NAMALWA (cell line): ENCODE measurements around the gene MALT1.
"Not testable (repeated sequence)": the region's sequence is repeated elsewhere in the genome, so short reads cannot be mapped to it uniquely, and the experiment has no call there.

Experiments
- DNase-seq: peaks from one replicate; pipeline ENCODE4 v3.0.0-alpha.2; 2015; ENCODE audit warnings: low spot score

The MALT1 gene

DNA sequence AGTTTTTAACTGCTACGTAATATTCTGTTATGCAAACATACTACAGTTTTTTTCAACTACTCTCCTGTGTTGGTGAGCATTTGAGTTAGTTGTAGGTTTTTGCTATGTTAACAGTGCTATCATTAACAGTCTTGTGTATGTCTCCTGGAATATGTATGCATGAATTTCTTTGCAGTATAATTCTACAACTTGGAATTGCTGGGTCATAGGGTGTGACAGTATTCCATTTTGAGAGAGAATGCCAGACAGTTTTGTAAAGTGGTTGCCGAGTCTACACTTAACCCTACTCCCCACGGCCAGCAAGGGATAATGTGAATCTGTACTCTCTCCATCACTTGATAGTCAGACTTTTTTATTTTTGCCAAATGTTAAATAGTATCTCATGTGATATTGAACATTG lies 67.1 kb downstream of the MALT1 start:
- DNase-seq, result no peak

DNA sequence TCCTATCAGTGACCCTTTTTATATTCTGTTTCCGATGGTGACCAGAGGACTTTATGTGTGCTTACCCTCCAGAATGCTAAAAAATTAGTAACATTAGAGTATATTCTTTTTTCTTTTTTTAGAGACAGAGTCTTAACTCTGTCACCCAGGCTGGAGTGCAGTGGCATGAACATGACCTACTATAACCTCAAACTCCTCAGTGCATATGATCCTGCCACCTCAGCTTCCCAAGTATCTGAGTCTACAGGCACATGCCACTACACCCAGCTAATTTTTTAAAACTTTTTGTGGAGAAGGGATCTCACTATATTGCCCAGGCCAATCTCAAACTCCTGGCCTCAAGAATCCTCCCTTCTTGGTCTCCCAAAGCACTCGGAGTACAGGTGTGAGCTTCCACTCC lies 74.6 kb downstream of the MALT1 start:
- no peak for DNase-seq

DNA sequence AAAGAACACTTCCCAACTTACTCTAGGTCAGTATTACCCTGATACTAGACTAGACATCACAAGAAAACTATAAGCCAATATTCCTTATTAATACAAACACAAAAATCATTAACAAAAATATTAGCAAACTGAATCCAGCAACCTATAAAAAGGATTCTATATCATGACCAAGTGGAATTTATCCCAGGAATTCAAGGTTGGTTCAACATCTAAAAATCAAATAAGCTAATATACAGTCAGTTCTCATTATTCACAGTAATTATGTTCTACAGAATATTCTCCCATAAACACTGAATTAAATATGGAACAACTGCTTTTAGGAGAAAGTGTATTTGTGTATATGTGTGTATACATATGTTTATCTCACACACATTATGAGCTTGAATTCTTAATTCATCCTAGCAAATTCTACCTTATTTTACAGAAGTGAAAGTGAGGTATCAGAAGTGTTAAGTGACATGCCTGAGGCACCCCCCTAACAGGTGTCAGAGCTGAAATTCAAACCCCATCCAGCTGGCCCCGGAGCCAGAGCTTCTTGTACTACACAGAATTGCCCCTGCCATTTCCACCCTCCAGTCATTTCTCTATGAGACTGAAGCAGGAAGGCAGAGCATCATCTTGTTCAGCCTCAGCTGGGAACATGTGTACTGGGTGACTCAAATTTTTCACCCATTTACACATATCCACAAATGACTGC lies 77.8 kb downstream of the MALT1 start:
- DNase-seq, result peak; percentile 57

DNA sequence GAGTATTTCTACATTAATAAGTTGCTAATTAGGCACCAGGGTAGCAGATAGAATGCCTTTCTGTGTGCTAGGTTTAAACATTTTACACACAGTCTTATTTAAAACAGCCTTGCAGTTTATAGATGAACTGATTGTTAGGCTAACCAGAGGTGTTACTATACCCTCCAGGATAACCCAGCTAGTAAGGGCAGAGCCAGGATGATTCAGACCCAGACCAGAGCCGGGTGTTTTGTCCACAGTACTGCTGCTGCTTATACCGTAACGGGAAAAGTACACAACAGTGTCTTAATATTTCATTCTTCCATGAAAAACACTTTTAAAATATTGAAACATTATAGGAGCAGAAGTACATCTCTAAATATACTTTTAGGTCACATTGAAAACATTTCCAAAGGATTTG lies 82.7 kb downstream of the MALT1 start:
- DNase-seq, result no peak

DNA sequence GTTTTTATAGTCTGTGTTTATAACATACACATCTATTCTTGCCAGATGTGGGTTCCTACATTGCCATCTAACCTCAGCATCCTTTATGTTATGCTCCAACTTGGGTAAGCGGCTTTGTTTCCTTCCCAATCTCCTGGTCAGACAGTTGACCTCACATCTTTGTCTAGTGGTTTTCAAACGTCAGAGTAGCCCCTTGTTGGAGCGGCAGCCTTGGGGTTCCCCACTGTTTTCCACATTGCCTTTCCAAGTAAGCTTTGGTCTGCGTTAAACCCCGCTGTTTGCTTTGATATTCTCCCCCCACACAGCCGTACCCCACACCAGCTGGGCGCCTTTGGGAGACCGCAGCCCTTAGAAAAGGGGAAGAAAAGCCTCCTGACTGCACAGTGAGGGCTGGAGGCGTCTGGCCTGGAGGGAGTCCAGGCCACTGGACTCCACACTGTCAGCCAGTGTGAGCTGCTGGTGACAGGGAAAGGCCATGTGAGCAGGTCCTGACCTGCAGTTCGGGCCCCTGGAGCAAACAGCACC lies 83.3 kb downstream of the MALT1 start:
- DNase-seq, result no peak

DNA sequence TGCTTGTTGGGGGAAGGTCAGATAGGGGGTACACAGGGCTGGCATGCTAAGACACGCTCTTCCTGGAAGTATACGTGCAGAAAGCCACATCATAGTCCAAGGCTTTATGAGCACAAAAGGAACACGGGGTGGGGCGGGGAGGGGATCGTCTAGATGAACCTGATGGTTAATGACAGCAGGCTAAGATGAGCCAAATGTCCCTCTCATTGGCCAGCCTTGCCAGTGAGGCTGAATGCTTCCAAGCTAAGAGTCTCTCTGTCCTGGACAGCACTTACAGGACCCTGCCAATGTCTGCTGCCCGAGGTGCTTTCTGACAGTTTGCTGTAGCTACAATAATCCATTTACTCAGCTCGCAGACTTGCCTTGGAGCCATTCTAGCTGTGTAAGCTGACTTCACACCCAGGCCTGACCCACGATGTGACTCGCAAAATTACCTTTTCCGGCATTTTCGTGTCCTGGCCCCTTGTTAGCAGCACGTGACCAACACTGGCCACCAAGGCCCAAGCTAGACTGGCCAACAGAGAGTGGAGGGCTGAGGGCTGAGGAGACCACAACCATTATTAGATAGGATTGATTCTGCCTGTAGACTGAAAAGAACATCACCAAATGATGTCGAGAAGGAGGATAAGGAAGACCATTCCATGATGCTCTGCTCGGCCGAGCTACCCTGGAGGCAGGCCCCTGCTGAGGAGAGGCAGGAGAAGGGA lies 84.2 kb downstream of the MALT1 start:
- DNase-seq, result no peak

DNA sequence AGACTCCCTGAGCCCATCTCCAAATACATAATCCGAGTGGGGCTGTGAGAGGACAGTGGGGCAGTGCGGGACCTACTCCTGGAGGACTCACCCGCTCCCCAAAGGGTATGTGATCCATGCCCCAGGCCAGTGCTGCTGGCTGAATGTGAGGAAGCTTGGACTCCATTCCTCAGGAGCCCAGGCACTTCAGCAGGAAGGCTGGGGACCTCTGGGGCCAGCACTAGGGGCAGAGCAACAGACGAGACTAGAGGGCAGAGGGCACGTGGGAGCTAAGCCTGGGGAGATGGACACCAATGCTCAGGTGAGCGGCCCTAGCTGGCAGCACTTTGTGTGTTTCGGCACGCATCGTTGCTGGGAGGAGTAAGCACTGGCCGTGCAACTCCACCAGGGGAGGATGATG lies 84.9 kb downstream of the MALT1 start:
- DNase-seq, result no peak

DNA sequence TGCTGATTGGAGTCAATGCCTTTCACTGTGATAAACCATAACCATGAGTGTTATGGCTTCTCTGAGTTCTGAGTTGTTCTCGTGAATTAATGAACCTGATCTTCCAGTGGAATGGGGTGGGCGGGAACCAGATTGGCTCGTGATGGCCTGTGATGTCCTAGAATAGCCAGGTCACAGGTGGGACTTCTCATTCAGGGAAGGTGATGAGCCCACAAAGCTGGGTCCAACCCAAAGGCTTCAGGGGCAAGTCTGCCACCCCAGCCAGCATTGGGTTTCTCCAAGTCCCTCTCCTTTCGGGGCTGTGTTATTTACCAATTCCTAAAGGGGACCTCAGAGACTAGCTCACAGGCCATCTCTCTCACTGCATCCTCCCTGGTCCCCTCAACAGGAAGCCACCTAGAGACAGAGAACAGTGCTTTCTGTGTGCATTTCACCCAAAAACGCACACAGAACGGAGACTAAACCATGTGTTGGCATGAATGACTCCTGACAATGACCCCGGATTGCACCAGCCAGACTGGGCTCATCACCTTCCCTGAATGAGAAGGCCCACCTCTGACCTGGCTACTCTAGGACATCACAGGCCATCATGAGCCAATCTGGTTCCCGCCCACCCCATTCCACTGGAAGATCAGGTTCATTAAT lies 85.5 kb downstream of the MALT1 start:
- no peak for DNase-seq

DNA sequence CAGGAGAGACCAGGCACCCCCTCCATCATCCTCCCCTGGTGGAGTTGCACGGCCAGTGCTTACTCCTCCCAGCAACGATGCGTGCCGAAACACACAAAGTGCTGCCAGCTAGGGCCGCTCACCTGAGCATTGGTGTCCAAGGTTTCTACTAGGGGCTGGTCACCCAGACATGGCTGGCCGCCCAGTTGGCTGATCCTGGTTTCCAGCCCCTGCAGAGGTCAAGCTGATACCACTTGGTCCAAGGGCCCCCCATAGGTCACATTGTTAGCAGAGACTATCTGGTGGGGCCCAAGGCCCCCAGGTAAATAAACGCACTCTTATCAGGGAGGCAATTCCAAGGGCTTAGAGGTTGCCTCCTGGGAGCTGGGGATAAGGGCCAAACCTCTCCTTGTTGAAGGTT lies 86.1 kb downstream of the MALT1 start:
- not testable (repeated sequence) for DNase-seq

DNA sequence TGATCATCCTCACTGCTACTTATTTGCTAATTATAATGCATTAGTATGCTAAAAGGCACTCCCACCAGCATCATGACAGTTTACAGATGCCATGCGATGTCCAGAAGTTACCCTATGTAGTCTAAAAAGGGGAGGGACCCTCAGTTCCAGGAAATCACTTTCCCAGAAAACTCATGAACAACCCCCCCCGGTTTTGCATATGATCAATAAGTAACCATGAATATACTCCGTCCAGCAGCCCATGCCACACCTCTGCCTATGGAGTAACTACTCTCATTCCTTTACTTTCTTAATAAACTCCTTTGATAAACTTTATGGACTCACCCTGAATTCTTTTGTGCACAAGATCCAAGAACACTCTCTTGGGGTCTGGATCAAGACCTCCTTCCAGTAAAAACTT lies 86.8 kb downstream of the MALT1 start:
- DNase-seq, result no peak

DNA sequence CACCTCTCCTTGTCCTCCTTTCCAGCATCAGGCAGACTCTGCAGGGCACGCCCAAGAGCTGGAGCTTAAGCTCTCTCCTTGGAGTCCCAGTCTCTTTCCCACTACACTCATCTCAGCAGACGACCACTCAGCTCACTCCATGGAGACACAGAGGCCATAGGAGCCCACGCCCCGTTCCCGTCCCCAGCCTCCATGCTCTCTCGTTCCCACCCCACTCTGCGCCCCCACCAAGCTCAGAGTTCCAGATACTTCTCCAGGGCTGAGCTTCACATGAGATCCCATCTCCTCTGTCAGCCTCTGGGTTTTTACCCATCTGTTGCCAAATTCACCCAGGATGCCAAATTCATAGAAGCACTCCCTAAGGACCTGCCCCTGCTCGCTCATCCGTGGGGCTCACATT lies 87.3 kb downstream of the MALT1 start:
- DNase-seq, result no peak

DNA sequence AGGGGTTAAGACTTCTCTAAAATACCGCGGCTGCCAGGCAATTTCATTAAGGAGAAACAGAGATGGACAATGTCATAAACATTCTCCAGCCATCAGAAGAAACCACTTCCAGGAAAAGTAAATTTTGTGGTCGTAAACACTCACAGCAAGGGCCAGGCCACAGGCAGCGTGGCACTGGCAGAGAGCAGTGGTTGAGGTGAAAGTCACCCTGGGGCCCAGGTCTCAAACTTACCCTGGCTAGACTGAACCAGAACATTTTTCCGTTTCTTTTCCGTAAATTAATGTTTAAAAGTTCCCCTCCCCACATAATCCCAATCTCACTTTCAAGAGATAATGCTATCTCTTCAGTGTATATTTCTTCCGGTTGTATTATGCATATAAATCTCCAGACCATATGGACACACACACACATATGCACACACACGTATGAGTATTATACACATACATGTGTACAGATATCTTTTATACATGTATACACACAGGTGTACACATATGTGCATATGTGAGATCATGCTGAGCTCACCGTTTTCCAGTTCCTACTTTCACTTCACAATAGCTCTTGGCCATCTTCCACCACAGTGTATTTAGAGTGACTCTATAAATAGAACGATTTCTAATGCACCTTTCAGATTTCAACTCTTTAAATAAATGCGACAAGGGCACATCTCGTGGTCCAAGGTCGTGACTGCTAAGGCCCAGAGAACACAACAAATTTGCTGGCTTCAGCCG lies 90.1 kb downstream of the MALT1 start:
- peak; percentile 35 for DNase-seq

DNA sequence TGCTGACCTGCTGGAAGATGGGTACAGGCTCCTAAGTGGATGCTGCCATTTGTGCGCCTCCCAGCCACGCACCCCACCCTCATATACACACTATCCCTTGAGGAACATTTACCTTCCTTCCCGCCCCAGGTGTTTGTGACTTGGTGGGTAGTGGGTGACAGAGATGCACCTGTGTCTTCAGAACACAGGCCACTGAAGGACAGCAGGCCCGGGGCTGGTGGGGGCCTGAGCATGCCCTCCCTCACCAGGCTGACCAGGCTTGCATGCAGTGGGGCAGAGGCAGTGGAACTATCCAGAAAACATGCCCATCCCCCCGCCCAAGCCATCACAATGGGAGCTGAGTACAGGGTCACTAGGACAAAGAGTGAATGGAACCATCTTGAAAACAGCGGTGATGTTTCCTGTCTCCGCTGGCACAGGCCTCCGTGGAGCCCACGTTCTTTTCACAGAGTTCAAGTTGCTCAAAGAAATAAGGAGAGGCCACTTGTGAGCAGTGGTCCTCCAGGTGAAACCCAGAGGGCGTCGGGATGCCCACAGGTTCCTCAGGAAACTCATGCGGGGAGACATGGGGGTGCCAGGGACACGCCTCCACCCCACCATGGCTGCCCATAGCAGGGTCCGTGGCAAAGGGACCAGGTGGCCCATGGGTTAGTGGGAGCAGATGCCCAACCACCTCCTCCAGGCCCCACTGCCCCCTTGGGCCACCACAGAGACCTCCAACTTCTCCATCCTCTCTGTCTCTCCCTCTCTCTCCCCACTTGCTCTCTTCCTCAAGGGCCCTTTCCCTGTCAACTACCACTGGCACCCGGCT lies 90.9 kb downstream of the MALT1 start:
- no peak for DNase-seq

DNA sequence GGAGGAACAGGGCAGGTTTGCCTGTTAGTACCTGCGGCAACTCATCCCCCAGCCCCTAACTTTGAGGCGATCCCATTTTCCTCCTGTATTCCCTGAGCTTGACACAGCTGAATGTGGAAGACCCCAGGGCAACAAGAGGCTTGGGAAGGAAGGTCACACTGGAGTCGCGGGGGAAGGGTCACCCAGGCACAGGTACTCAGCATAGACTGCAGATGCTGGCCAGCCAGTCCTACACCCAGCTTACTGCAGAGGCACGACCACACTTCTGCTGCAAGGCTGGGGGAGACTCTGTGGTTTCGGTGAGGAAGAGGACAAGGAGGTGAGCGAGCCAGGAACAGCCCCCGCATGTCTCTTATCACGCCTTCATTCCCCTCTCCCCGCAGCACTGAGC lies 91.5 kb downstream of the MALT1 start:
- DNase-seq, result no peak

DNA sequence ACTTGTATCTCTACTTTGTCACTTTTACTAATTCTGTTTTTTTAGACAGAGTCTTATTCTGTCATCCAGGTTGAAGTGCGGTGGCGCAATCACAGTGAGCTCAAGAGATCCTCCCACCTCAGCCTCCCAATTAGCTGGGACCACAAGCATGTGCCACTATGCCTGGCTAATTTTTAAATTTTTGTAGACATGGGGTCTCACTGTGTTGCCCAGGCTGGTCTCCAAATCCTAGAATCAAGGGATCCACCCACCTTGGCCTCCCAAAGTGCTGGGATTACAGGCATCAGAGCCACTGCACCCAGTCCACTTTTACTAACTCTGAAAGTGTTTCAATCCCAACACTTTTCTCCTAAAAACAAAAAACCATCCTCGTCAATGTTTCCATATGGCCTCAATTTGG lies 94.9 kb downstream of the MALT1 start:
- DNase-seq, result no peak

DNA sequence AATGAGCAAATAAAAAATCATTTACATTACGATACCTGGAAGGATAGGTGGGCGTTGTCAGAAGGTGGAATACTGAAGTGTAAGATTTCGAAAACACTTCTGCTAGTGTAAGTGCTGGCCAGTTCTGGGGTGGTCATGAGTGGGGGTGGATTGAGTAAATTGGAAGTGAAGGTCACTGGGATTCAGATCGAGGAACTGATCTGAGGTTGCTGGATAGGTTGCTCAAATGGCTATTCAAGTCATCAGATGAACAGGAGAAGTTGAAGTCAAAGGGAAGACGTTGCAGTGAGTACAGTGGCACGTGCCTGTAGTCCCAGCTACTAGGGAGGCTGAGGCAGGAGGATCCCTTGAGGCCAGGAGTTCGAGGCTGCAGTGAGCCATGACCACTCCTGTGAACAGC lies 95.7 kb downstream of the MALT1 start:
- no peak for DNase-seq

DNA sequence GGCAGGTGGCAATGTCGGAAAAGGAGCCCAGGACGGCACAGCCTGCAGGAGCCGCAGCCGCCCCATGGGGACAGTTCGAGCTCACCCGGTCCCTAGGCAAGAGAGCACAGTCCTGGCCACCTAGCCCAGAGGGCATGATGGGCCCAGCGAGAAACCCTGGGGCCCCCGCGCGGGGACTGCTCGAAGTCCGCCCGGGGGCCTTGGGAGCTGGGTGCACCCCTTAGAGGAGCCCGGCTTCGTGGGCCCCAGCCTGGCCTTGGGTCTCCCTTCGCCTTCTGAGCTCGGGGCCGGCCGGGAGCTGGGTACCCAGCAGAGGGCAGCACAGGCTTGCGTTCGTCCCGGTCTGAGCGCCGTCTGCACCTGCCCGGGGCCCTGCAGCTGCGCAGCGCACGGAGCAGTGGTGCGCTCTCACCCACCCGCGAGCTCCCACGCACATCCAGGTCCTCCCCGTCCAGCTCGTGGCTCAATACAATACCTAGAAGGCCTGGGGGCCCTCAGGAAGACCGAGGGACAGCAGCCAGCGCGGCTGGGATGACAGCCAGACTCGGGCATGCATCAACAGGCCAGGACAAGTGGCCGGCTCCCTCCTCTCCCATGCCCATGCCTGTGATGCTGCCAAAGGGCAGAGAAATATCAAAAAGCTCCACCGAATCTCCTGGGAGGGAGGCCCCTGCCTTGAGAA lies 97.2 kb downstream of the MALT1 start:
- DNase-seq, result peak; percentile 89

DNA sequence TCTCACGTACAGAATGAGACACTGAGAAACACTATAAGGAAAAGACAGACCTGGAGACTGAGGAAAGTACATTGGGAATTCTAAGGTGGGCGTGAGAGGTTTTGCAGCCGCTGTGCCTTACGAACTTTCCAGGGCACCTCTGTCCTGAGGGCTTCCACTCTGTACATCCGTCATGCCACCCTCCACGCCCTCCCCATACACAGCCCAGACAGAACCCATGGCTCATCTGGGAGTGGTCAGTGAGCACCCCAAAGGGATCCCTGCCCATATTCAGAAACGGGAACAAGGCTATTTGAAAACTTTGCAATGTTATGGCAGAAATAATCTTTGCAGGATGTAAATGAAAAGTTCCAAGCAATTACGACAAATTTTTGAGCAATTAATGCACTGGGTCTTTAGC lies 98.1 kb downstream of the MALT1 start:
- no peak for DNase-seq

DNA sequence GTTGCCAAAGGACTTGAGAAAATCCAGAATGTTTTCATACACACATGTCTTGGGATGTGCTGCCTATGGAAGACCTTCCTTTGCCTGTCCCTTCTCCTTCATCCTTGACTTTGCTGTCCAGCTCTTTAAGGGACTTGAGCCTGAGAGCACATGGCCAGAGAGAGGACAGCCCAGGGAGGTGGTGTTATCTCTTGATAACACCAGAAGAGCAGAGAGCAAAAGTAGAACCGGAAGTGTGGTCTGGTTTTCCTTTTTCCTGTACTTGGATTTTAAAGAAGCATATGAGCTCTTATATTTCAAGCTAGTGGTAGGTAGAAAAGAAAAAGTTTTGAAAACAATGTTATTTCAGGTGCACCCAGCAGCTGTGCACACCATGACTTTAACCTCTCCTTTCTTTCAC lies 99.3 kb downstream of the MALT1 start:
- DNase-seq, result no peak

DNA sequence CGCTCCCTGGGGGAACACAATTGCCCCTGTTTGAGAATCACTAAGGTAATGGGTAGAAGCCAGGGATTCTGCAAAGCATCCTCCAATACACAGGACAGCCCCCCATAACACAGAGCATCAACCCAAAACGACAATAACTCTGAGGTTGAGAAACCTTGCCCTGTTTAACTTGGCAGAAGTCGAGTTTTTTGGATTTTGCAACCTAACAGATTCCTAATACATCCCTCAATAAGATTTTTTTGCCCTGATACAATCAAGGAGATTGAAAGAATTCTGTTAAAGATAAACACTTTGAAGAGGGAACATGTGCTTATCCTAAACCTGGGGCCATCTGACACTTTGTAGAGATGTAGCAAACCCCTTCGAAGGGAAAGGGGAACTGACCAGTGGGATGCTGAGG lies 100.9 kb downstream of the MALT1 start:
- DNase-seq, result no peak

DNA sequence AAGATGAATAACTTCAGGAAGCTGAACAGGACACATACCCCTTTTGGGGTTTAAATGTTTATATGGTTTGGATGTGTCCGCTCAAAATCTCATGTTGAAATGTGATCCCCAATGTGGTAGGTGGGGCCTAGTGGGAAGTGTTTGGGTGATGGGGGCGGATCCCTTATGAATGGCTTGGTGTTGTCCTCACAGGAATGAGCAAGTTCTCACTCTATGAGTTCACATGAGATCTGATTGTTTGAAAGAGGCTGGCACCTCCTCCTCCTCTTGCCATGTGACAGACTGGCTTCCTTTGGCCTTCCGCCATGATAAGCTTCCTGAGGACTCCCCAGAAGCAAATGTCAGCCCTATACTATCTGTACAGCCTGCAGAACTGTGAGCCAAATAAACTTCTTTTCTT lies 104.8 kb downstream of the MALT1 start:
- no peak for DNase-seq
